Hindlimb muscle (tissue), 1 donor: ENCODE results near the gene TCIRG1. TPM values are rescaled to one million over a fixed set of nuclear protein-coding genes. Genes with fewer than 3 reads are reported as not detected.
"Not testable (repeated sequence)": the region's sequence is repeated elsewhere in the genome, so short reads cannot be mapped to it uniquely, and the experiment has no call there.

ENCODE experiments used
- DNase-seq: peaks from one replicate; pipeline ENCODE4 v3.0.0-alpha.2; 2013
- polyA plus RNA-seq: library from polyadenylated mRNA; unstranded; fragments of 120-200 nt; gene quantifications from one replicate; pipeline ENCODE4 v1.2.1, GENCODE V29; 2013; ENCODE audit not compliant: insufficient read length

The TCIRG1 gene
- polyA plus RNA-seq, 1 donor: 27.8 TPM

DNA sequence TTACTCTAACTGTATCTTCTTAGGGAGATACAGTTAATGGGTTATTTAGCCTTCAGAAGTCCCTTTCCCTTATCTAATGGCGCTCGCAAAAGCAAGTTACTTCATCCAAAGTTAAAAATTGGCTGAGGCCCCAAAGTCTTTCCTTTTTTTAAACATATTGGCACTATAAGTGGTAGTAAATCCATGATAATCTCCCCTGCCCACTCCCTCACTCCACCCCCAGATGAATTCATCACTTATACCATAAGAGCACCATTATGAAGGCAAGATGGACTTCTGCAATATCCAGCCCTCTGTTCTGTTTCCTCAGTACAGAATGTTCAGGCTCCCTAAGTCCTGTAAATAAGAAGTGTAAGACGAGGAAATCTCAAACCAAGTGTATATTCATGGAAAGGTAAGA, 44.7 kb downstream of the TCIRG1 start:
- DNase-seq: no peak

DNA sequence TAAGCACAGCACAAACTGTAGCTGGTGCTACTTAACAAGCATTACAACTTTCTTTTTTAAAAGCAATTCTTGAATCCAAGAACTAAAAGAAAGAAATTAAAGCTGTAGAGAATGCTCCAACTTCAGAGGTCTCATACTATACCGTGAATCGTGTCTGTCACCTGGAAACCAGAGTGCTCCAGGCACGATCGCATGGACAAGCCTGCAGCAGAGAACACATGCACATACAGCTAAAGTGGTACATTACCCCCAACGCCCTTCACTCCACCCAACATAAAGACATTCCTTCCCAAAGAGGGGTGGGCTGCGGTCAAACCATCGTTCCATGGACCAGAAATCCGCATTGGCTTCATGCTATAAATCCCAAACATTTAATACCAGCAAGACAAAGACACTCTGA, 50.9 kb downstream of the TCIRG1 start:
- DNase-seq: no peak

DNA sequence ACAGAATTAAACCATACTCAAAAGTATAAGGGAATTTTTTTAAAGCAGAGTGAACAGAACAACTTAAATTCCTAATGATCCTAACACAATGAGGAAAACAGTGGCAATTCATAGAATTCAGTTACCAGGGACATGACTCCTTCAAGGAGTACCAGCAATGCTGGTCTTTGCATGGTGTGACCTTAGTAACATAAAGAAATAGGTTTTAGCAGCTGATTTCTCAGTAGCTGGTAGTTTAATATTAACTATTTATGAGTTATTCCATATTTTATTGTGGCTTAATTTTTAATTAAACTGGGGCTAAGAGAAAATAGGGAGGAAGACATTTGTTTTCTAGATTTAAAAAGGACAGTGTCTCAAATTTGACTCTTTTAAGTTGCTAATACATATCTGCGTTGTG, 51.5 kb downstream of the TCIRG1 start:
- DNase-seq: no peak

DNA sequence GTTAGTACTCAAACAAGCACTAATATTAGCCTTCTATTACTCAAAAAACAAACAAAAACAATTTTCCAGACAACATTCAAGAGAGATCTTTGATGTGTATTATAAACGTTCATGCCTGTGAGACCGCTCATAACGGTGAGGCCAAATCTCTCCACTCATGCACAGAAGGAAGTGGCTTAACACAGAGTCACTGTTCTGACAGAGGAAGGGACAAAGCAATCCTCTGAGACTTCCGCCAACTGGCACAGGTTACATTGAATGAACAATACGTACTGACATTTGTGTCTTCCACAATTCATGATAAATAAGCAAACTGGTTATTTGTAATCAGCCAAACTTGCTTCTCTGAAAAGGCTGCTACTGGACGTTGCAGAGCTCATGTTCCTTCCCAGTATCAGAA, 51.9 kb downstream of the TCIRG1 start:
- no peak for DNase-seq

DNA sequence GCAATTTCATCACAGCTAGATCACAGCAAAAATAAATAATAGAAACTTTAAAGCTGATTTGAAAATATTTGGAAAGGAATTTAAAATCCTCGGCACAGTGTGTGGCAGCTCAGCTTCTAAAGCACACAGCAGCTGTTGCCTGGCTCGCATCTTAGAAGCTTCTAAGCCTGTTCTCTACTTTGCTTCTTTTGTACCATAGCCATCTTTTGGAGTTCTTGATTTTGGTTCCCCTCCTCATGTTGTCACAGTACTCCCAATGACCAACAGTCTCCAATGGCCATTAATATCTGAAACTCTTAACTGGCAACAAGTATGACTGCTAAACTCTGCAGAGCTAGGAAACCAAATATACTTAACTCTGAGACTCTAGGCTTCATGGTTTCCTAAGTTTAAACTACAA, 53.6 kb downstream of the TCIRG1 start:
- no peak for DNase-seq

DNA sequence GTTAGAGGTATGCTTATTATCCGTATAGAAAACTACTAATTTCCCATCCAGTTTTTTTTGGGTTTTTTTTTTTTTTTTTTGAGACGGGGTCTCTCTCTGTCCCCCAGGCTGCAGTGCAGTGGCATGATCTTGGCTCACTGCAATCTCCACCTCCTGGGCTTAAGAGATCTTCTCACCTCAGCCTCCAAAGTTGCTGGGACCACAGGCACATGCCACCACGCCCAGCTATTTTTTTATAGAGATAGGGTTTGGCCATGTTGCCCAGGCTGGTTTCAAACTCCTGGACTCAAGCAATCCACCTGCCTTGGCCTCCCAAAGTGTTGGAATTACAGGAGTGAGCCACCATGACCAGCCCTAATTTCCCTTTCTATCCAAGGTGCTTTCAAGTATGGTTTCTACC, 54.1 kb downstream of the TCIRG1 start:
- not testable (repeated sequence) for DNase-seq

DNA sequence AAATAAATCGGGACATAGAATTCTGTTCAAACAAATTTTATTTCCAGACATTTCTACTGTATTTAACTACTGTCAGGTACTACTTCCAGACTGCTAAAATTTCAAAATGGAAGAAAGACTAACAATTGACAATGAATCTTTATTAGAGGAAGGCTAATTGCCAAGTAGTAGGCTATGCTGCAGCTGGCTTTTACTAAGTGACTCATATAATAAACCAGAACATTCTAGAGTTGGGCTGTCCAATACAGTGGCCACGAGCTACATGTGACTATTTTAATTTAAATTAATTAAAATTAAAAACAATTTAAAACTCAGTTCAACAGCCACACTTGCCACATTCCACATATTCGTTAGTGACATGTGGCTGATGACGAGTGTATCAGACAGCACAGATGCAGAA, 54.7 kb downstream of the TCIRG1 start:
- no peak for DNase-seq

DNA sequence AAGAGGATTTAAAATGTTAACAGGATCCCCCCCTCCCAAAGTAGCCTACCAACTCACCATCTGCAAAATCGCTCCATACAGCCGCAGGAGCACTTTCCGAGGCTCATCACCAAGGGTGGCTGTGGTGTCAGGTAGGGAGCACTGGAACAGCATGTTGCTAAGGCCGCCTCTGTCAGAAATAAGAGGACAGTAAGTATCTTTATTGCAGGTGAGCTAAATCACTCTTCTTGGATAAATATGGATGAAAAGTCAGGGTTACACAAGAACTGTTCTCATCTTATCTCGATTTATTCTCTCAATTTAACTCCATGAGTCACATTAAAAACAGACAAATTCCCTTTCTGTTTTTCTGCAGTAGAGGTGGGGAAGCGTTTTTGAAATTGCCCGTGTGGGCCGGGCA, 58.1 kb downstream of the TCIRG1 start:
- no peak for DNase-seq

DNA sequence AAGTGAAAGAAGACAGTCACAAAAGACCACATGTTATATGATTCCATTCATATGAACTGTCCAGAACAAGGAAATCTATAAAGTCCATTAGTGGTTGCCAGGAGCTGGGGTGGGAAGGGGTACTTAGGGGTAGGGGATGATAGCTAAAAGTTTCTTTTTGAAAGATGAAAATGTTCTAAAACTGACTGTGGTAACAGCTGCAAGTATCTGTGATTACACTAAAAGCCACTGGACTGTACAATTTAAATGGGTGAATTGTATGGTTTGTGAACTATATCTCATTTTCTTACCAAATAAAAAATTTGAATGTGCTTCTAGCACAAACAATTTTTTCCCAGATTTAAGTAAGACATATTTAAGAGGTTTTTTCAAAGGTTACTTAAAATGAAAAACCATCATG, 60.2 kb downstream of the TCIRG1 start:
- no peak for DNase-seq

DNA sequence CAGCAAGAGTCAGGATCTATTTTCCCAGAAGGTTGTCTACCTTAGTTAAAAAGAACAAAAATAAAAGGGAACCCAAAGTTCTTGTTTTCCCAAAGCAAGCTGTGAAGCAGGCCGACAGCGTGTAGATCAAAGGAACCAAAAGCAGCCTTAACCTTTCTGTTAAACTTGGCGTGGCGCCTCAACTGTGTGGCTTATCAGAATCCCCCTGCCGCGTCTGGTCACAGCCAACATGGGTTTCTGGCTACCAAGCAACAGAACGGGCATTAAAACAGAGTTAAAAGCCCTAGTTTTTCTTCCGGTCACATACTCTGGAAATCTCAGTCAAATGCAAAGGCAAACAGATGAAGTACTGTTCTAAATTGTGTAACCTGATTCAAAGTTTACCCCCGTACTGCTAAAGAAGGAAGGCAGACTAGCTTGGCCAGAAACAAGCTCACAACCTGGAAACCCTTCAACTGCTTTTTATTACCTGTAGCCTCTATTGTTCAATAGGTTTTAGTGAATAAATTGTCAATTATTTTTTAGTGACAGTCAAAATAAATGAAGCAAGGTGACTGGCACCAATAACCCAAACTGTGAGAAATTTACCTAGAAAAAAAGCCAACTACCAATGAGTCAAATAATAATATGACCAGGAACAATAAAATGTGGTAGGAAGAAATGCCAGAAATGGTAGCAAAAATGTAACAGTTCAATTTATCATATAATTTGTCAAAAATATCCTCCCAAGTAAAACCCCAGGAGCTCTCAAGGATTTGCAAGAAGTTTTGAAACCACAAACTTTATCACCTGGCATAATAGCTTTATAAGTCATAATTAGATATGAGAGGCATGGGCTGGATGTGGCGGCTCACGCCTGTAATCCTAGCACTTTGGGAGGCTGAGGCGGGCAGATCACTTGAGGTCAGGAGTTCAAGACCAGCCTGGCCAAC, 60.9 kb downstream of the TCIRG1 start:
- no peak for DNase-seq

Other genes starting within 250 kb of the TCIRG1 start
- gene UNC93B1, start 34.9 kb upstream of the TCIRG1 start, polyA plus RNA-seq: 8.1 TPM
- gene ALDH3B1, start 28.7 kb upstream of the TCIRG1 start, polyA plus RNA-seq: 17.0 TPM
- gene NDUFS8, start 8.3 kb upstream of the TCIRG1 start, polyA plus RNA-seq: 81.6 TPM
- gene CHKA, start 82.4 kb downstream of the TCIRG1 start, polyA plus RNA-seq: 20.4 TPM
- 43.7 TPM for gene KMT5B, start 174.3 kb downstream of the TCIRG1 start, polyA plus RNA-seq
- gene C11orf24, start 232.9 kb downstream of the TCIRG1 start, polyA plus RNA-seq: 23.3 TPM